Psoas muscle (tissue), 8 donors: ENCODE measurements around the gene PMM1. TPM values are rescaled to one million over a fixed set of nuclear protein-coding genes. Genes with fewer than 3 reads are reported as not detected.

Source experiments
- ATAC-seq, 4 donors: fragments of 200-7000 bp; cut with Tn5 transposase; one replicate each; pipeline ENCODE4 v1.9.1; 2020; ENCODE audit warnings: moderate library complexity in 3 of 4, mild to moderate bottlenecking in 2 of 4
- DNase-seq, 2 donors: peaks; one replicate each; pipeline ENCODE4 v3.0.0-alpha.2; 2020
- H3K27ac ChIP-seq: fragments of 200-600 bp; one replicate; pipeline ENCODE4 v1.8.0; 2022
- H3K27me3 ChIP-seq, 3 donors: fragments of 200-600 bp in 1 of 3; one replicate each; pipeline versions ENCODE4 v1.6.1 to v1.8.0; 2013 to 2022; ENCODE audit warnings: low read length in 2 of 3, mild to moderate bottlenecking in 2 of 3, moderate library complexity in 1 of 3; ENCODE audit not compliant: insufficient read depth in 3 of 3
- H3K36me3 ChIP-seq, 2 donors: fragments of 200-600 bp in 1 of 2; one replicate each; pipeline versions ENCODE4 v1.6.1 to v1.8.0; 2013 to 2022; ENCODE audit warnings: low read depth in 1 of 2, mild to moderate bottlenecking in 1 of 2, moderate library complexity in 1 of 2; ENCODE audit not compliant: insufficient read depth in 1 of 2
- H3K4me1 ChIP-seq: fragments of 200-600 bp; one replicate; pipeline ENCODE4 v1.8.0; 2022
- H3K4me3 ChIP-seq: fragments of 200-600 bp; one replicate; pipeline ENCODE4 v1.8.0; 2022; ENCODE audit warnings: mild to moderate bottlenecking
- H3K9me3 ChIP-seq: fragments of 200-600 bp; one replicate; pipeline ENCODE4 v1.8.0; 2022
- WGBS, 3 donors: extraction: QIAGEN DNeasy Blood & Tissue Kit; methylation state at CpG; one replicate each; pipeline versions ENCODE4 v1.1.6 to v1.1.7; 2013; 5-methylcytosine and 5-hydroxymethylcytosine counted together
- intact Hi-C, 2 donors: fragments of 100-400 bp; cut with DNase I; formaldehyde crosslinking; loops; one replicate each; pipeline versions ENCODE4 v1.11.0 to v1.14.2; 2022
- polyA plus RNA-seq, 3 donors: library from polyadenylated mRNA; stranded (reverse); fragments of 200-250 nt; gene quantifications; one replicate each; pipeline ENCODE4 v1.2.3, GENCODE V29; 2013
- total RNA-seq, 4 donors: library from RNA; stranded (reverse); fragmentation: NEBNext Ultra II Directional in 2 of 4; extraction: Animal tissue kit (Norgen Biotek cat#: 25700) in 2 of 4; gene quantifications; one replicate each; pipeline versions ENCODE4 v1.2.1 to v1.2.4, GENCODE V29; 2021 to 2023
- TF ChIP-seq, protein P1 (sequence below): fragments of 200-600 bp; IDR thresholded peaks from one replicate; pipeline ENCODE4 v1.8.0; 2022; ENCODE audit warnings: antibody characterized with exemption
- donor health status: healthy with polysubstance abuse.
- donor health status: DM: no; HTN: no; CAD: no; lungs with moderate emphysema.
- donor health status: Bipolar disorder and iron deficiency.
- donor health status: healthy.
- donor health status: DM: yes; HTN: yes; CAD: no.
- donor health status: DM: no; HTN: no; CAD: no.
- donor health status: DM: no; HTN: no; CAD: no.
- donor health status: DM: yes; HTN: yes; CAD: no.

PMM1 gene
- total and polyA plus RNA-seq, 7 donors = 7.3 to 14.5 (median 10.4) TPM

DNA sequence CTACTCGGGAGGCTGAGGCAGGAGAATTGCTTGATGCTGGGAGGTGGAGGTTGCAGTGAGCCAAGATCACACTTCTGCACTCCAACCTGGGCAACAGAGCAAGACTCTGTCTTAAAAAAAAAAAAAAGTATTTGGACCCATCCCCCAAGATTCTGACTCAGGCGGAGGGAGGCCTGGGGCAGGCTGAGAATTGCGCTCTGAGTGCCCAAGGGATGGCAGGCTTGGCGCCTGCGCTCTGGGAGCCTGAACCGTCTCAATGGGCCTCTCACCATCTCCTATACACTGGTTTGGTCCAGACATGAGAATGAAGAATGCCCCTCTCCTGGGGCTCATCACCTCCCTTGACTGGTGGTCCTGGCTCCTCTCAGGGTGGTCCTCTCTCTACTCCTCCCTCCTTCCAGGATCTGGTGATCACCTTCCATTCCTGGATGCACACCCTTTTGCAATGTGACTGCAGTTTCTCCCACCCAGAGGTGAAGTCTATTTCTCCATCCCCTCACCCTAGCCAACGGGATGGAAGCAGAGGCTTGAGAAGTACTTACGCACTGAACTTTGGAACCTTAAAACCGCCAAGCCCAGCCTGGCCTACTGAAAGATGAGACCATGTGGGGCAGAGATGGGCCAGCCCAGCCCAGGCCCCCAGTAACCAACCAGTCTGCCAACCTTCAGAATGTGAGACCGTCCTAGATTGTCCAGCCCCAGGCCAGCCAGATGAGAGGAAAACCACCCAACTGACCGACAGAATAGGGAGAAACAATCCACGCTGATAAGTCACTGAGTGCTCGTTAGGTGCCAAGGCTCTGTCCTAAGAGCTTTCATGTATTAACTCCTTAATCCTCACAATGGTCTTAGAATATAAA lies 50.3 kb downstream of the PMM1 start:
- peaks cover 9% of the 10 kb centered on the region for H3K4me1 ChIP-seq
- H3K27me3 ChIP-seq = no peaks in the 10 kb centered on the region
- peaks cover 0 to 22% of the 10 kb centered on the region in 2 donors for H3K36me3 ChIP-seq
- DNase-seq (no peak), ATAC-seq (no peak)
- H3K9me3 ChIP-seq = no peaks in the 10 kb centered on the region
- WGBS, 3 donors = 73 to 80% (median 73%) methylated on average over 13 of the region's 13 CpGs
- intact Hi-C loops = no loop called here
- H3K27ac ChIP-seq = no peak overlapping the region
- H3K4me3 ChIP-seq = no peak overlapping the region
- TF ChIP-seq, protein P1, sequence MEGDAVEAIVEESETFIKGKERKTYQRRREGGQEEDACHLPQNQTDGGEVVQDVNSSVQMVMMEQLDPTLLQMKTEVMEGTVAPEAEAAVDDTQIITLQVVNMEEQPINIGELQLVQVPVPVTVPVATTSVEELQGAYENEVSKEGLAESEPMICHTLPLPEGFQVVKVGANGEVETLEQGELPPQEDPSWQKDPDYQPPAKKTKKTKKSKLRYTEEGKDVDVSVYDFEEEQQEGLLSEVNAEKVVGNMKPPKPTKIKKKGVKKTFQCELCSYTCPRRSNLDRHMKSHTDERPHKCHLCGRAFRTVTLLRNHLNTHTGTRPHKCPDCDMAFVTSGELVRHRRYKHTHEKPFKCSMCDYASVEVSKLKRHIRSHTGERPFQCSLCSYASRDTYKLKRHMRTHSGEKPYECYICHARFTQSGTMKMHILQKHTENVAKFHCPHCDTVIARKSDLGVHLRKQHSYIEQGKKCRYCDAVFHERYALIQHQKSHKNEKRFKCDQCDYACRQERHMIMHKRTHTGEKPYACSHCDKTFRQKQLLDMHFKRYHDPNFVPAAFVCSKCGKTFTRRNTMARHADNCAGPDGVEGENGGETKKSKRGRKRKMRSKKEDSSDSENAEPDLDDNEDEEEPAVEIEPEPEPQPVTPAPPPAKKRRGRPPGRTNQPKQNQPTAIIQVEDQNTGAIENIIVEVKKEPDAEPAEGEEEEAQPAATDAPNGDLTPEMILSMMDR = no peak

GRCh38 chr22:41538583-41538982 lies 51.1 kb downstream of the PMM1 start:
- 73 to 91% (median 82%) methylated on average over 8 of the region's 8 CpGs for WGBS, 3 donors
- Histone ChIP-seq H3K9me3 (no peaks in the 10 kb centered on the region), H3K27ac (no peak overlapping the region), H3K4me3 (no peak overlapping the region), H3K36me3 (peaks cover 0 to 25% of the 10 kb centered on the region in 2 donors), H3K27me3 (no peaks in the 10 kb centered on the region), H3K4me1 (peaks cover 7% of the 10 kb centered on the region)
- intact Hi-C loops = no loop called here
- no peak for ATAC-seq
- DNase-seq = no peak
- TF ChIP-seq, protein P1 = no peak

DNA sequence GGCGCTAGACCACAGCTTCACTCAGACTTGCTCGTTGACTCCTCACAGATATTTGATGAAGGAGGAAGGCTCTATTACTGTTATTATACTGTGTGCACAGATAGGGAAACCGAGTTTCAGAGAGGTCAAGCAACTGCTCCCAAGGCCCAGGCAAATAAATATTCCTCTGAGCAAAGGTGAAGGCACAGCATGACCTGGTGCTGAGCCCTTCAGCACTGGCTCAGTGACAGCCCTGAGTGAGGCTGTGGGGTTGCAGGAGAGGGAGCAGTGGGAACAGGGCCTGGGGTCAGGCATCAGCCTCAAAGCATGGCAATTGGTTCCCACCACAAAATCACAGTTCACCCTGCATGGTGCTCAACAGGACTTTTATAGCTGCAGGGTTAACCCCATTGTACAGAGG lies 52.4 kb downstream of the PMM1 start:
- Histone ChIP-seq H3K27me3 (no peaks in the 10 kb centered on the region), H3K4me3 (no peak overlapping the region), H3K9me3 (no peaks in the 10 kb centered on the region), H3K27ac (no peak overlapping the region), H3K36me3 (peaks cover 0 to 34% of the 10 kb centered on the region in 2 donors), H3K4me1 (no peaks in the 10 kb centered on the region)
- 91 to 94% (median 92%) methylated on average over 3 of the region's 3 CpGs for WGBS, 3 donors
- ATAC-seq = no peak
- DNase-seq = no peak
- intact Hi-C loops = no loop called here
- TF ChIP-seq, protein P1 = no peak

- no peaks in the 10 kb centered on the region for H3K4me1 ChIP-seq
- 86 to 92% (median 89%) methylated on average over 5 of the region's 5 CpGs for WGBS, 3 donors
- H3K27ac ChIP-seq = no peak overlapping the region
- H3K4me3 ChIP-seq = no peak overlapping the region
- H3K27me3 ChIP-seq = no peaks in the 10 kb centered on the region
- intact Hi-C loops = no loop called here
- no peaks in the 10 kb centered on the region for H3K9me3 ChIP-seq
- ATAC-seq (no peak), DNase-seq (no peak)
- H3K36me3 ChIP-seq = peaks cover 0 to 46% of the 10 kb centered on the region in 2 donors
- TF ChIP-seq, protein P1 = no peak
These were observed 54.4 kb downstream of the PMM1 start for GRCh38 chr22:41535244-41535643.
